ENCODE measurements around the gene SNAPC4. TPM values are rescaled to one million over a fixed set of nuclear protein-coding genes. Genes with fewer than 3 reads are reported as not detected.
"Not testable (repeated sequence)": the region's sequence is repeated elsewhere in the genome, so short reads cannot be mapped to it uniquely, and the experiment has no call there.

The SNAPC4 gene
- total and polyA plus RNA-seq, 9 donors, result 3.7 to 9.6 (median 8.7) TPM

- WGBS, 3 donors, result 71 to 78% (median 78%) methylated on average over 11 of the region's 11 CpGs
- Histone ChIP-seq H3K9me3 (no peaks in the 10 kb centered on the region), H3K4me1 (ENCODE audit: insufficient read depth) (peaks cover 3% of the 10 kb centered on the region), H3K27me3 (no peaks in the 10 kb centered on the region), H3K4me3 (no peak overlapping the region), H3K27ac (no peak overlapping the region), H3K36me3 (no peaks in the 10 kb centered on the region)
- intact Hi-C loops (cut with DNase I), result no loop called here
- DNase-seq, result no peak
- TF ChIP-seq EP300 (IDR thresholded peaks at IDR 0.05), result no peak
- no peak for TF ChIP-seq CTCF (IDR thresholded peaks at IDR 0.05)
- no peak for TF ChIP-seq POLR2A (IDR thresholded peaks at IDR 0.05)
These were observed 46.9 kb downstream of the SNAPC4 start for GRCh38 chr9:136353088-136353487.

GRCh38 chr9:136352682-136353081 is 47.3 kb downstream of the SNAPC4 start:
- WGBS, 3 donors, result 54 to 63% (median 57%) methylated on average over 16 of the region's 16 CpGs
- no peaks in the 10 kb centered on the region for H3K36me3 ChIP-seq
- no peak for DNase-seq
- no peaks in the 10 kb centered on the region for H3K27me3 ChIP-seq
- no peaks in the 10 kb centered on the region for H3K9me3 ChIP-seq
- H3K4me3 ChIP-seq, result no peak overlapping the region
- TF ChIP-seq POLR2A (IDR thresholded peaks at IDR 0.05), result no peak
- no peak for TF ChIP-seq CTCF (IDR thresholded peaks at IDR 0.05)
- TF ChIP-seq EP300 (IDR thresholded peaks at IDR 0.05), result no peak
- peaks cover 3% of the 10 kb centered on the region for H3K4me1 ChIP-seq (ENCODE audit: insufficient read depth)
- intact Hi-C loops (cut with DNase I), result no loop called here
- H3K27ac ChIP-seq, result no peak overlapping the region

- 84 to 91% (median 88%) methylated on average over 16 to 22 of the region's 24 CpGs for WGBS, 3 donors
- H3K27ac ChIP-seq; H3K4me3 ChIP-seq; intact Hi-C loops (cut with DNase I); H3K36me3 ChIP-seq; H3K4me1 ChIP-seq (ENCODE audit: insufficient read depth); DNase-seq; H3K9me3 ChIP-seq; H3K27me3 ChIP-seq: not testable (repeated sequence)
These were observed 48.1 kb downstream of the SNAPC4 start for GRCh38 chr9:136351868-136352267.

- peaks cover 3% of the 10 kb centered on the region for H3K4me1 ChIP-seq (ENCODE audit: insufficient read depth)
- H3K27ac ChIP-seq, result no peak overlapping the region
- intact Hi-C loops (cut with DNase I), result no loop called here
- no peak overlapping the region for H3K4me3 ChIP-seq
- no peak for DNase-seq
- TF ChIP-seq CTCF (IDR thresholded peaks at IDR 0.05) (no peak), EP300 (IDR thresholded peaks at IDR 0.05) (no peak), POLR2A (IDR thresholded peaks at IDR 0.05) (no peak)
- H3K9me3 ChIP-seq, result no peaks in the 10 kb centered on the region
- H3K27me3 ChIP-seq, result no peaks in the 10 kb centered on the region
- WGBS, 3 donors, result 70 to 84% (median 77%) methylated on average over 9 to 11 of the region's 11 CpGs
- no peaks in the 10 kb centered on the region for H3K36me3 ChIP-seq
These were observed 48.6 kb downstream of the SNAPC4 start for GRCh38 chr9:136351252-136351800.

Other genes starting within 250 kb of the SNAPC4 start
- not detected for gene LHX3, start 195.0 kb downstream of the SNAPC4 start, total RNA-seq
- not detected for gene LHX3, start 195.0 kb downstream of the SNAPC4 start, polyA plus RNA-seq
- gene QSOX2, start 154.4 kb downstream of the SNAPC4 start, total RNA-seq, result 10 to 100 TPM in 3 of 7 donors, 1 to 10 TPM in 4; 7.5 to 14.3 (median 10.0) TPM
- 1 to 10 TPM; 5.6 to 5.8 TPM for gene QSOX2, start 154.4 kb downstream of the SNAPC4 start, polyA plus RNA-seq
- 10 to 100 TPM in 1 of 7 donors, 1 to 10 TPM in 2, under 1 TPM in 3, not detected in 1; 0.03 to 15.7 (median 1.2) TPM for gene CCDC187, start 96.1 kb downstream of the SNAPC4 start, total RNA-seq
- gene CCDC187, start 96.1 kb downstream of the SNAPC4 start, polyA plus RNA-seq, result under 1 TPM; 0.02 to 0.05 TPM
- 10 to 100 TPM; 14.1 to 65.4 (median 36.4) TPM for gene GPSM1, start 72.6 kb downstream of the SNAPC4 start, total RNA-seq
- 10 to 100 TPM in 1 of 2 donors, under 1 TPM in 1; 0.57 to 26.6 TPM for gene GPSM1, start 72.6 kb downstream of the SNAPC4 start, polyA plus RNA-seq
- 10 to 100 TPM; 14.4 to 33.3 (median 24.2) TPM for gene DNLZ, start 36.4 kb downstream of the SNAPC4 start, total RNA-seq
- gene DNLZ, start 36.4 kb downstream of the SNAPC4 start, polyA plus RNA-seq, result 10 to 100 TPM in 1 of 2 donors, 1 to 10 TPM in 1; 1.8 to 10.3 TPM
- 1 to 10 TPM in 4 of 7 donors, under 1 TPM in 3; 0.48 to 3.5 (median 1.3) TPM for gene CARD9, start 26.5 kb downstream of the SNAPC4 start, total RNA-seq
- under 1 TPM in 1 of 2 donors, not detected in 1; 0.61 TPM for gene CARD9, start 26.5 kb downstream of the SNAPC4 start, polyA plus RNA-seq
- gene ENTR1, start 10.4 kb upstream of the SNAPC4 start, total RNA-seq, result 10 to 100 TPM; 21.3 to 52.5 (median 28.9) TPM
- 10 to 100 TPM; 19.3 to 24.5 TPM for gene ENTR1, start 10.4 kb upstream of the SNAPC4 start, polyA plus RNA-seq
- gene PMPCA, start 10.5 kb upstream of the SNAPC4 start, total RNA-seq, result 10 to 100 TPM; 18.7 to 46.0 (median 40.1) TPM
- gene PMPCA, start 10.5 kb upstream of the SNAPC4 start, polyA plus RNA-seq, result 10 to 100 TPM; 39.6 to 82.4 TPM
- 10 to 100 TPM; 11.0 to 18.5 (median 15.4) TPM for gene INPP5E, start 39.7 kb upstream of the SNAPC4 start, total RNA-seq
- 1 to 10 TPM; 3.4 to 9.7 TPM for gene INPP5E, start 39.7 kb upstream of the SNAPC4 start, polyA plus RNA-seq
- 10 to 100 TPM; 30.0 to 61.4 (median 50.2) TPM for gene SEC16A, start 82.9 kb upstream of the SNAPC4 start, total RNA-seq
- gene SEC16A, start 82.9 kb upstream of the SNAPC4 start, polyA plus RNA-seq, result 10 to 100 TPM; 27.6 to 37.2 TPM
- gene NOTCH1, start 145.9 kb upstream of the SNAPC4 start, total RNA-seq, result 10 to 100 TPM in 6 of 7 donors, 1 to 10 TPM in 1; 7.3 to 30.9 (median 17.4) TPM
- gene NOTCH1, start 145.9 kb upstream of the SNAPC4 start, polyA plus RNA-seq, result 1 to 10 TPM; 2.5 to 7.8 TPM

Data from ovary (tissue), 9 donors.